HG03139 (cell line): Measurements from ENCODE around the gene CD164.
"Not testable (repeated sequence)": the region's sequence is repeated elsewhere in the genome, so short reads cannot be mapped to it uniquely, and the experiment has no call there.

ENCODE experiments used
- ATAC-seq: cut with Tn5 transposase; IDR thresholded peaks from one replicate; pipeline ENCODE4 v1.9.1; 2021; ENCODE audit not compliant: unreplicated experiment

CD164 gene

GRCh38 chr6:109377717-109378116, 4.5 kb downstream of the CD164 start:
- no peak for ATAC-seq

GRCh38 chr6:109374326-109374892, 7.9 kb downstream of the CD164 start:
- ATAC-seq = no peak

- peak; percentile 83 for ATAC-seq
These were observed 8.5 kb downstream of the CD164 start for GRCh38 chr6:109373762-109374161.

- ATAC-seq = no peak
These were observed 8.9 kb downstream of the CD164 start for GRCh38 chr6:109373331-109373730.

- no peak for ATAC-seq
These were observed 10.1 kb downstream of the CD164 start for GRCh38 chr6:109372130-109372529.

GRCh38 chr6:109370792-109371191, 11.5 kb downstream of the CD164 start:
- ATAC-seq = no peak

- ATAC-seq = no peak
These were observed 11.9 kb downstream of the CD164 start for GRCh38 chr6:109370336-109370735.

- ATAC-seq = no peak
These were observed 12.5 kb downstream of the CD164 start for GRCh38 chr6:109369728-109370127.

- not testable (repeated sequence) for ATAC-seq
These were observed 17.7 kb downstream of the CD164 start for GRCh38 chr6:109364382-109365078.

GRCh38 chr6:109363753-109364152, 18.5 kb downstream of the CD164 start:
- ATAC-seq = no peak

GRCh38 chr6:109362102-109362884, 20.0 kb downstream of the CD164 start:
- ATAC-seq = no peak

GRCh38 chr6:109360791-109361190, 21.5 kb downstream of the CD164 start:
- ATAC-seq = no peak

GRCh38 chr6:109360281-109360680, 22.0 kb downstream of the CD164 start:
- ATAC-seq = no peak

- no peak for ATAC-seq
These were observed 23.0 kb downstream of the CD164 start for GRCh38 chr6:109359248-109359647.

GRCh38 chr6:109358204-109358603, 24.1 kb downstream of the CD164 start:
- ATAC-seq = no peak

GRCh38 chr6:109356237-109356636, 26.0 kb downstream of the CD164 start:
- ATAC-seq = no peak

GRCh38 chr6:109351231-109352130, 30.8 kb downstream of the CD164 start:
- ATAC-seq = no peak

GRCh38 chr6:109349419-109349987, 32.8 kb downstream of the CD164 start:
- ATAC-seq = no peak

GRCh38 chr6:109348226-109348625, 34.0 kb downstream of the CD164 start:
- no peak for ATAC-seq

GRCh38 chr6:109347779-109348178, 34.5 kb downstream of the CD164 start:
- no peak for ATAC-seq

- ATAC-seq = no peak
These were observed 36.3 kb downstream of the CD164 start for GRCh38 chr6:109345986-109346385.
